GM12878 (cell line): ENCODE results near the gene SLC25A39. TPM values are rescaled to one million over a fixed set of nuclear protein-coding genes. Genes with fewer than 3 reads are reported as not detected.

Experiments used
- ATAC-seq: fragments of 200-7000 bp; cut with Tn5 transposase; 3 replicates; pipeline ENCODE4 v1.9.1; 2020; ENCODE audit warnings: mild to moderate bottlenecking, moderate library complexity
- BruUV-seq: library from RNA; stranded (reverse); fragments of 400-500 nt; replicated peaks from 2 replicates; lab custom pipeline; 2021; lab: Mats Ljungman, UMichigan
- CTCF ChIA-PET: fragments of 300-600 bp; sonication (Branson Sonifier 250); formaldehyde crosslinking; extraction: SDS; loops from one replicate; lab custom pipeline; 2021; ENCODE audit warnings: inconsistent platforms; lab: Yijun Ruan, JAX
- POLR2A ChIA-PET: fragments of 350-600 bp; formaldehyde crosslinking; extraction: SDS; loops from one replicate; lab custom pipeline; 2021; ENCODE audit warnings: inconsistent platforms; lab: Charles Lee
- RAD21 ChIA-PET: fragments of 300-600 bp; sonication (Branson Sonifier 250); formaldehyde crosslinking; loops from one replicate; lab custom pipeline; 2023; ENCODE audit warnings: antibody characterized with exemption; ENCODE audit not compliant: unreplicated experiment; lab: Charles Lee
- SMC1A ChIA-PET: fragments of 300-600 bp; sonication (Branson Sonifier 250); formaldehyde crosslinking; loops from one replicate; lab custom pipeline; 2023; ENCODE audit not compliant: unreplicated experiment, uncharacterized antibody; lab: Charles Lee
- DNase-seq: peaks from one replicate; pipeline ENCODE4 v3.0.0-alpha.2; 2011; ENCODE audit warnings: low read depth, low spot score
- FAIRE-seq: peaks from 3 replicates; lab custom pipeline; 2011; peaks lifted over from hg19 to GRCh38; lab: Jason Lieb, UNC
- H2AFZ ChIP-seq: 2 replicates; pipeline ENCODE4 v1.6.0; 2011; ENCODE audit warnings: low read depth, low read length, control low read depth; ENCODE audit not compliant: control insufficient read depth
- H3K27ac ChIP-seq: 2 replicates; pipeline ENCODE4 v1.5.1; 2011; ENCODE audit warnings: control low read depth; ENCODE audit not compliant: control insufficient read depth, insufficient read depth
- H3K27me3 ChIP-seq, 2 experiments: replicated peaks in 1 of 2; 2 replicates each; pipeline versions ENCODE4 v1.6.0 to v1.6.1; 2011; ENCODE audit warnings: low read length in 1 of 2; ENCODE audit not compliant: control insufficient read depth in 2 of 2, insufficient read depth in 2 of 2
- H3K36me3 ChIP-seq, 2 experiments: 2 replicates each; pipeline ENCODE4 v1.5.1; 2011; ENCODE audit warnings: low read length in 1 of 2; ENCODE audit not compliant: control insufficient read depth in 2 of 2, insufficient read depth in 2 of 2
- H3K4me1 ChIP-seq: 2 replicates; pipeline ENCODE4 v1.6.1; 2011; ENCODE audit warnings: mild to moderate bottlenecking, low read length, moderate library complexity, mixed read lengths; ENCODE audit not compliant: control insufficient read depth, insufficient read depth
- H3K4me2 ChIP-seq: 2 replicates; pipeline ENCODE4 v1.6.0; 2011; ENCODE audit warnings: control low read depth; ENCODE audit not compliant: control insufficient read depth, insufficient read depth
- H3K4me3 ChIP-seq: fragments of 200-600 bp; sonication (generic); 2 replicates; pipeline ENCODE4 v1.5.1; 2016
- H3K79me2 ChIP-seq: 2 replicates; pipeline ENCODE4 v1.6.0; 2011; ENCODE audit warnings: low read length; ENCODE audit not compliant: control insufficient read depth, insufficient read depth
- H3K9ac ChIP-seq: 2 replicates; pipeline ENCODE4 v1.8.0; 2011; ENCODE audit warnings: low read length, control low read depth, mixed read lengths; ENCODE audit not compliant: control insufficient read depth, insufficient read depth
- H3K9me3 ChIP-seq: replicated peaks from 3 replicates; pipeline ENCODE4 v1.5.1; 2011; ENCODE audit warnings: mild to moderate bottlenecking, low read length; ENCODE audit not compliant: control insufficient read depth, insufficient read depth
- H4K20me1 ChIP-seq: 2 replicates; pipeline ENCODE4 v1.6.0; 2011; ENCODE audit not compliant: control insufficient read depth, insufficient read depth
- BACH1 ChIP-seq: fragments of 450-650 bp; IDR thresholded peaks from 2 replicates; pipeline ENCODE4 v1.6.1; 2017; ENCODE audit warnings: mild to moderate bottlenecking, borderline replicate concordance
- ELK1 ChIP-seq: IDR thresholded peaks from 2 replicates; pipeline ENCODE4 v1.6.1; 2012; ENCODE audit warnings: low read depth, low read length, improper control_type of control experiment
- PML ChIP-seq: IDR thresholded peaks from 2 replicates; pipeline ENCODE4 v1.6.1; 2012; ENCODE audit warnings: low read length, inconsistent platforms
- POLR2A ChIP-seq: IDR thresholded peaks from 2 replicates; pipeline ENCODE4 v1.6.1; 2011; ENCODE audit warnings: low read depth, mild to moderate bottlenecking, low read length
- PRDM15 ChIP-seq: fragments of 450-650 bp; formaldehyde crosslinking; IDR thresholded peaks from 2 replicates; pipeline ENCODE4 v1.4.0; 2020; ENCODE audit warnings: mild to moderate bottlenecking, moderate library complexity
- TAF1 ChIP-seq: IDR thresholded peaks from 2 replicates; pipeline ENCODE4 v1.6.1; 2011; ENCODE audit warnings: mild to moderate bottlenecking, low read depth, low read length, borderline replicate concordance
- YY1 ChIP-seq: IDR thresholded peaks from 2 replicates; pipeline ENCODE4 v1.6.1; 2011; ENCODE audit warnings: low read depth, mild to moderate bottlenecking, low read length
- WGBS: methylation state at CpG from one replicate; pipeline ENCODE4 v1.1.6; 2016; ENCODE audit warnings: low lambda C conversion rate; ENCODE audit not compliant: insufficient replicate concordance, insufficient coverage; ENCODE audit errors: missing lambda C conversion rate; 5-methylcytosine and 5-hydroxymethylcytosine counted together
- in situ Hi-C: fragments of 300-500 bp; cut with MboI; formaldehyde crosslinking; loops from 9 replicates; pipeline ENCODE4 v1.14.3; 2018; ENCODE audit warnings: mixed read lengths
- intact Hi-C: fragments of 100-400 bp; cut with micrococcal nuclease; formaldehyde crosslinking; loops from one replicate; pipeline ENCODE4 v1.14.2; 2022; ENCODE audit not compliant: unreplicated experiment
- polyA plus RNA-seq, 11 experiments: library from polyadenylated mRNA; depleted of rRNA in 4 of 11; unstranded in 6 of 11; stranded (reverse) in 5 of 11; fragments of >200 nt; fragmentation: Nextera tagmentation in 4 of 11; fragmentation: Illumina TruSeq in 1 of 11; extraction: Ambion mirVana in 4 of 11; extraction: Trizol in 1 of 11; gene quantifications; 1 replicate in 1 of 11; 2 replicates in 10 of 11; pipeline versions ENCODE4 v1.2.1 to v1.2.3, GENCODE V29; 2011 to 2016; ENCODE audit warnings: inconsistent platforms in 2 of 11, missing spikeins in 2 of 11, low read depth in 1 of 11
- total RNA-seq, 4 experiments: library from RNA; depleted of rRNA in 3 of 4; stranded (reverse); fragments of >200 nt in 3 of 4; fragmentation: Illumina TruSeq in 1 of 4; extraction: Trizol in 1 of 4; gene quantifications; 2 replicates each; pipeline versions ENCODE4 v1.2.1 to v1.2.3, GENCODE V29; 2013 to 2021

The SLC25A39 gene
- total and polyA plus RNA-seq, 10 of the 15 experiments (the other 5 are each of a cell fraction or from before 2014, with no cell fraction given): 3.5 to 270 (median 150) TPM

- CTCF ChIA-PET: interaction anchor here (0.9 to 2.4 kb wide), 3 partner anchors 11 to 110 kb away, joined by 3 to 6 read pairs (median 4); no protein-coding TSS in a partner anchor
- no peak for TF ChIP-seq ELK1
- TF ChIP-seq POLR2A: peak; percentile 17; the same call in 1 of the 2 replicates
- H3K9me3 ChIP-seq: no peaks in the 10 kb centered on the region
- peaks cover 19% of the 10 kb centered on the region for H3K79me2 ChIP-seq
- no peak for DNase-seq
- BruUV-seq: no TSS peak
- H3K36me3 ChIP-seq: peaks cover 8 to 19% of the 10 kb centered on the region in 2 experiments; a peak in 3 of 4 replicates
- no peak overlapping the region for H3K9ac ChIP-seq
- RAD21 ChIA-PET: interaction anchor here (1.3 kb wide), 1 partner anchor 11 kb away, joined by 3 read pairs; no protein-coding TSS in a partner anchor
- intact Hi-C loops: no loop called here
- ATAC-seq: no peak
- 91% methylated on average over 13 of the region's 18 CpGs for WGBS
- no peak for FAIRE-seq
- H3K4me3 ChIP-seq: no peak overlapping the region
- H3K27ac ChIP-seq: no peak overlapping the region
- SMC1A ChIA-PET: interaction anchor here (0.6 to 1.4 kb wide), 3 partner anchors 62 to 151 kb away, joined by 3 to 4 read pairs (median 3); no protein-coding TSS in a partner anchor
- H4K20me1 ChIP-seq: 0 out of 2 replicates have a peak, but pooled peaks cover 2% of the 10 kb centered on the region
- POLR2A ChIA-PET: no interaction called here
- no peak overlapping the region for H2AFZ ChIP-seq
- in situ Hi-C loops: no loop called here
- H3K4me1 ChIP-seq: peaks cover 11% of the 10 kb centered on the region
- H3K4me2 ChIP-seq: no peak overlapping the region
- peaks cover 3 to 9% of the 10 kb centered on the region in 2 experiments; a peak in 3 of 4 replicates for H3K27me3 ChIP-seq
Measured at GRCh38 chr17:44320066-44320465, 4.6 kb downstream of the SLC25A39 start.

GRCh38 chr17:44318077-44318892 lies 6.3 kb downstream of the SLC25A39 start:
- RAD21 ChIA-PET: no interaction called here
- FAIRE-seq: no peak
- Histone ChIP-seq H3K4me1 (peaks cover 14% of the 10 kb centered on the region), H3K9me3 (no peaks in the 10 kb centered on the region), H3K9ac (no peak overlapping the region), H3K79me2 (peaks cover 3% of the 10 kb centered on the region; the same call in 1 of the 2 replicates), H3K4me2 (no peak overlapping the region), H4K20me1 (0 out of 2 replicates have a peak, but pooled peaks cover 2% of the 10 kb centered on the region), H3K27ac (no peak overlapping the region), H3K27me3 (peaks cover 4 to 14% of the 10 kb centered on the region in 2 experiments; a peak in 3 of 4 replicates), H2AFZ (no peak overlapping the region), H3K36me3 (peaks cover 8 to 19% of the 10 kb centered on the region in 2 experiments; a peak in 3 of 4 replicates), H3K4me3 (no peak overlapping the region)
- POLR2A ChIA-PET: no interaction called here
- DNase-seq: no peak
- WGBS: 91% methylated on average over 15 of the region's 15 CpGs
- no TSS peak for BruUV-seq
- SMC1A ChIA-PET: interaction anchor here (1.7 to 2.0 kb wide), 2 partner anchors 9 to 108 kb away, joined by 5 read pairs; no protein-coding TSS in a partner anchor
- ATAC-seq: no peak
- intact Hi-C loops (no loop called here), in situ Hi-C loops (no loop called here)
- CTCF ChIA-PET: interaction anchor here (1.9 kb wide), 1 partner anchor 108 kb away, joined by 7 read pairs; no protein-coding TSS in a partner anchor
- no peak for TF ChIP-seq BACH1
- TF ChIP-seq TAF1: no peak
- 0 out of 2 replicates have a peak, but pooled peaks have one; percentile 34 for TF ChIP-seq PML
- TF ChIP-seq PRDM15 (CRISPR knock-in tag): no peak
- peak; percentile 56; the same call in 1 of the 2 replicates for TF ChIP-seq POLR2A
- TF ChIP-seq YY1: no peak
